MM.1S (cell line): ENCODE results near the gene FH.

ENCODE experiments used
- DNase-seq: peaks from one replicate; pipeline ENCODE4 v3.0.0-alpha.2; 2015
- H2AFZ ChIP-seq: fragments of 300-600 bp; sonication (generic); 2 replicates; pipeline ENCODE4 v1.6.0; 2016; ENCODE audit warnings: antibody characterized with exemption, low read length
- H3F3A ChIP-seq: fragments of 300-600 bp; sonication (generic); 2 replicates; pipeline ENCODE4 v1.6.1; 2016; ENCODE audit warnings: mild to moderate bottlenecking, antibody characterized with exemption, low read length, moderate library complexity, mixed read lengths; ENCODE audit not compliant: insufficient read depth
- H3K27ac ChIP-seq: fragments of 300-600 bp; sonication (generic); 2 replicates; pipeline ENCODE4 v1.5.1; 2016; ENCODE audit warnings: mild to moderate bottlenecking, low read length
- H3K27me3 ChIP-seq: fragments of 300-600 bp; sonication (generic); replicated peaks from 2 replicates; pipeline ENCODE4 v1.6.0; 2016; ENCODE audit warnings: low read length; ENCODE audit not compliant: insufficient read depth
- H3K36me3 ChIP-seq: fragments of 300-600 bp; sonication (generic); replicated peaks from 2 replicates; pipeline ENCODE4 v1.6.1; 2016; ENCODE audit warnings: mild to moderate bottlenecking, low read length, mixed read lengths; ENCODE audit not compliant: insufficient read depth
- H3K4me1 ChIP-seq: fragments of 300-600 bp; sonication (generic); 2 replicates; pipeline ENCODE4 v1.6.1; 2016; ENCODE audit warnings: low read length, mixed read lengths
- H3K4me2 ChIP-seq: fragments of 300-600 bp; sonication (generic); 2 replicates; pipeline ENCODE4 v1.6.0; 2016; ENCODE audit warnings: low read depth, low read length
- H3K4me3 ChIP-seq: fragments of 300-600 bp; sonication (generic); 2 replicates; pipeline ENCODE4 v1.5.1; 2016; ENCODE audit warnings: low read length, mixed read lengths
- H3K79me2 ChIP-seq: fragments of 300-600 bp; sonication (generic); 2 replicates; pipeline ENCODE4 v1.6.1; 2016; ENCODE audit warnings: mixed run types, low read length, mixed read lengths
- H3K9ac ChIP-seq: fragments of 300-600 bp; sonication (generic); 2 replicates; pipeline ENCODE4 v1.6.1; 2016; ENCODE audit warnings: low read length, mixed read lengths
- H3K9me2 ChIP-seq: fragments of 300-600 bp; sonication (generic); replicated peaks from 2 replicates; pipeline ENCODE4 v1.6.1; 2016; ENCODE audit warnings: mild to moderate bottlenecking, low read length, mixed read lengths; ENCODE audit not compliant: insufficient read depth
- H3K9me3 ChIP-seq: fragments of 300-600 bp; sonication (generic); replicated peaks from 2 replicates; pipeline ENCODE4 v1.6.1; 2016; ENCODE audit warnings: mild to moderate bottlenecking, low read length, mixed read lengths; ENCODE audit not compliant: insufficient read depth
- H4K20me1 ChIP-seq: fragments of 300-600 bp; sonication (generic); 2 replicates; pipeline ENCODE4 v1.6.1; 2016; ENCODE audit warnings: mild to moderate bottlenecking, low read length, moderate library complexity, mixed read lengths; ENCODE audit not compliant: insufficient read depth
- EZH2 ChIP-seq: fragments of 300-600 bp; sonication (generic); optimal IDR thresholded peaks from 2 replicates; pipeline ENCODE3; 2017; ENCODE audit warnings: low read depth, mild to moderate bottlenecking, antibody characterized with exemption, low read length, mixed read lengths
- EZH2phosphoT487 ChIP-seq: fragments of 300-600 bp; sonication (generic); IDR thresholded peaks from 2 replicates; pipeline ENCODE4 v1.6.1; 2018; ENCODE audit warnings: antibody characterized with exemption, low read length
- TF ChIP-seq, protein P1 (sequence below): fragments of 300-600 bp; sonication (generic); IDR thresholded peaks from 2 replicates; pipeline ENCODE4 v1.5.1; 2016; ENCODE audit warnings: antibody characterized with exemption, low read length, mixed read lengths

Gene FH

DNA sequence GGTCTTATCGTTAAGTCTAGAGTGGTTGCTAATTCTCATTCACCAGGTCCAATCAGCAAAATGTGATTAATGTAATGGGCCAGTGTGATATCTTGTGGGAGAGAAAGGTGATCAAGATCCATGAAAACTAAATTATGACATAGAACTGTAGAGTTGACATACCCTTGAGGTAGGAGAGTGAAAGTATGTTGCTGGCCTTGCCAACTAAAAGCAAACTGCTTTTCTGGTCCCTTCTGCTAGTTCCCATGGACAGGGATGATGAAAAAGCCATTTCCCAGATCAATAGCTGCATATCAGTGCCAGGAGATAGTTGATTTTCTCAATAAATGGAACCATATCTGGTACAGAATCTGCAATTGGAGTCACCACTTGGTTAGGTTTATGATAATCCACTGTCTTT is 65.8 kb downstream of the FH start:
- no peak overlapping the region for H2AFZ ChIP-seq
- H3K9ac ChIP-seq, result no peak overlapping the region
- no peak overlapping the region for H3K27ac ChIP-seq
- no peak overlapping the region for H3K4me2 ChIP-seq
- no peaks in the 10 kb centered on the region for H3K9me3 ChIP-seq
- no peak for DNase-seq
- no peaks in the 10 kb centered on the region for H3K9me2 ChIP-seq
- H3K4me3 ChIP-seq, result no peak overlapping the region
- H3K79me2 ChIP-seq, result no peaks in the 10 kb centered on the region
- no peaks in the 10 kb centered on the region for H4K20me1 ChIP-seq
- TF ChIP-seq, protein P1, sequence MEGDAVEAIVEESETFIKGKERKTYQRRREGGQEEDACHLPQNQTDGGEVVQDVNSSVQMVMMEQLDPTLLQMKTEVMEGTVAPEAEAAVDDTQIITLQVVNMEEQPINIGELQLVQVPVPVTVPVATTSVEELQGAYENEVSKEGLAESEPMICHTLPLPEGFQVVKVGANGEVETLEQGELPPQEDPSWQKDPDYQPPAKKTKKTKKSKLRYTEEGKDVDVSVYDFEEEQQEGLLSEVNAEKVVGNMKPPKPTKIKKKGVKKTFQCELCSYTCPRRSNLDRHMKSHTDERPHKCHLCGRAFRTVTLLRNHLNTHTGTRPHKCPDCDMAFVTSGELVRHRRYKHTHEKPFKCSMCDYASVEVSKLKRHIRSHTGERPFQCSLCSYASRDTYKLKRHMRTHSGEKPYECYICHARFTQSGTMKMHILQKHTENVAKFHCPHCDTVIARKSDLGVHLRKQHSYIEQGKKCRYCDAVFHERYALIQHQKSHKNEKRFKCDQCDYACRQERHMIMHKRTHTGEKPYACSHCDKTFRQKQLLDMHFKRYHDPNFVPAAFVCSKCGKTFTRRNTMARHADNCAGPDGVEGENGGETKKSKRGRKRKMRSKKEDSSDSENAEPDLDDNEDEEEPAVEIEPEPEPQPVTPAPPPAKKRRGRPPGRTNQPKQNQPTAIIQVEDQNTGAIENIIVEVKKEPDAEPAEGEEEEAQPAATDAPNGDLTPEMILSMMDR, result no peak
- TF ChIP-seq EZH2phosphoT487 (no peak), EZH2 (no peak)
- no peaks in the 10 kb centered on the region for H3K27me3 ChIP-seq
- no peaks in the 10 kb centered on the region for H3K4me1 ChIP-seq
- no peaks in the 10 kb centered on the region for H3K36me3 ChIP-seq
- H3F3A ChIP-seq, result no peaks in the 10 kb centered on the region

DNA sequence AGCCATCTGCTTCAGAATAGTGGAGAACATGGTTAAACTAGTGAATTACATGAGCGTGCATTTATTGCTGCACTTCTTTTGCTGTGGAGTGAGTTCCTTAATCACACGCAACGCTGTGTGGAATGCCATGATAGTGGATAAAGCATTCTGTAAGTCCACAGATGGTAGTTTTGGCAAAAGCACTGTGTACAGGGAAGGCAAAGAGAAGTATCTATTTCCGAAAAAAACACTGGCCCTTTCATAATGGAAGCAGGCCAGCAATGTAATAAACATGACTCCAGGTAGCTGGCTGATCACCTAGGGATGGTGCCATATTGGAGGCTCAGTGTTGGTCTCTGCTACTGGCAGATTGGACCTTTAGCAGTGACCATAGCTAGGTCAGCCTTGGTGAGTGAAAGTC is 67.6 kb downstream of the FH start:
- DNase-seq, result no peak
- no peaks in the 10 kb centered on the region for H3K9me2 ChIP-seq
- H3K9me3 ChIP-seq, result no peaks in the 10 kb centered on the region
- no peaks in the 10 kb centered on the region for H3K79me2 ChIP-seq
- no peaks in the 10 kb centered on the region for H3K27me3 ChIP-seq
- H3K4me1 ChIP-seq, result no peaks in the 10 kb centered on the region
- no peak overlapping the region for H2AFZ ChIP-seq
- H4K20me1 ChIP-seq, result no peaks in the 10 kb centered on the region
- no peaks in the 10 kb centered on the region for H3F3A ChIP-seq
- H3K4me3 ChIP-seq, result no peak overlapping the region
- no peak overlapping the region for H3K27ac ChIP-seq
- H3K9ac ChIP-seq, result no peak overlapping the region
- H3K4me2 ChIP-seq, result no peak overlapping the region
- TF ChIP-seq EZH2phosphoT487, result no peak
- no peak for TF ChIP-seq EZH2
- TF ChIP-seq, protein P1, result no peak
- no peaks in the 10 kb centered on the region for H3K36me3 ChIP-seq
